GM12872 (cell line): ENCODE measurements around the gene ELMO1.

Experiments
- CTCF ChIP-seq: IDR thresholded peaks from 3 replicates; pipeline ENCODE4 v1.5.1; 2011; ENCODE audit warnings: low read depth, mild to moderate bottlenecking, low read length, moderate library complexity; ENCODE audit not compliant: insufficient read depth

The ELMO1 gene

GRCh38 chr7:37489703-37490102 lies 41.0 kb upstream of the ELMO1 start:
- TF ChIP-seq CTCF: no peak

- TF ChIP-seq CTCF: no peak
These were observed 39.6 kb upstream of the ELMO1 start for GRCh38 chr7:37488163-37488764.

GRCh38 chr7:37484426-37485073 lies 35.9 kb upstream of the ELMO1 start:
- no peak for TF ChIP-seq CTCF

GRCh38 chr7:37483627-37484026 lies 35.0 kb upstream of the ELMO1 start:
- no peak for TF ChIP-seq CTCF

- no peak for TF ChIP-seq CTCF
These were observed 34.3 kb upstream of the ELMO1 start for GRCh38 chr7:37482953-37483352.

- TF ChIP-seq CTCF: no peak
These were observed 33.8 kb upstream of the ELMO1 start for GRCh38 chr7:37482505-37482904.

- TF ChIP-seq CTCF: no peak
These were observed 33.1 kb upstream of the ELMO1 start for GRCh38 chr7:37481722-37482288.
